ENCODE data around the gene OR51A7.

DNA sequence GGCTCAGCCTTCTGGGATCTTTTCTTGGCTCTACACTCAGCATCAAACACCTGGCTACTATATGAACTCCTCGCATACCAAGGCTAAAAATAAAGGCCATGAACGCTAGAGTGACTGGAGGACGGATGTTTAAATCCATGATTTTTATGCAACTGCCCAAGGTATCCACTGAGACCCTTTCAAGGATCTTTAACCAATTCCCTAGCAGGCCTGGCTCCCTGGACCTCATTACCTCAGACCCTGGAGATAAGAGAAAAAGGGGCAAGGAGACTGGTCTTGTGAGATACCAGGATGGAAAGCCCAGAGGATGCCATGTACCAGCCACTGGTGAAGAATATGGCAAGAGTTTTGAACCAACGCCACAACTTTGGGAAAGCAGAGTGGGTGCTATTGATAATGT, 15.7 kb downstream of the OR51A7 start, which contains the start of gene OR51G2:
- TF ChIP-seq POLR2A (IDR thresholded peaks at IDR 0.05; ENCODE audit: control extremely low read depth in 1 of 2, low read depth in 2 of 2, low read length in 2 of 2), result no peak
- TF ChIP-seq EZH2 (IDR thresholded peaks at IDR 0.05; ENCODE audit: low read depth, low read length, severe bottlenecking), result no peak
- no peak for TF ChIP-seq SIN3A (conservative IDR thresholded peaks at IDR 0.05 in 1 of 2, IDR thresholded peaks at IDR 0.05 in 1 of 2; ENCODE audit: low read depth in 1 of 2, low read length in 2 of 2)
- TF ChIP-seq, protein P1, sequence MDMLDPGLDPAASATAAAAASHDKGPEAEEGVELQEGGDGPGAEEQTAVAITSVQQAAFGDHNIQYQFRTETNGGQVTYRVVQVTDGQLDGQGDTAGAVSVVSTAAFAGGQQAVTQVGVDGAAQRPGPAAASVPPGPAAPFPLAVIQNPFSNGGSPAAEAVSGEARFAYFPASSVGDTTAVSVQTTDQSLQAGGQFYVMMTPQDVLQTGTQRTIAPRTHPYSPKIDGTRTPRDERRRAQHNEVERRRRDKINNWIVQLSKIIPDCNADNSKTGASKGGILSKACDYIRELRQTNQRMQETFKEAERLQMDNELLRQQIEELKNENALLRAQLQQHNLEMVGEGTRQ (IDR thresholded peaks at IDR 0.05; ENCODE audit: low read length), result no peak
- no peak for TF ChIP-seq POLR2AphosphoS5 (IDR thresholded peaks at IDR 0.05; ENCODE audit: low read depth, low read length)
- no peak for TF ChIP-seq GABPA (IDR thresholded peaks at IDR 0.05; ENCODE audit: borderline replicate concordance, insufficient read depth, low read length)
- no peak for TF ChIP-seq RFX5 (IDR thresholded peaks at IDR 0.05; ENCODE audit: borderline replicate concordance, low read depth, low read length)
- TF ChIP-seq, protein P2, sequence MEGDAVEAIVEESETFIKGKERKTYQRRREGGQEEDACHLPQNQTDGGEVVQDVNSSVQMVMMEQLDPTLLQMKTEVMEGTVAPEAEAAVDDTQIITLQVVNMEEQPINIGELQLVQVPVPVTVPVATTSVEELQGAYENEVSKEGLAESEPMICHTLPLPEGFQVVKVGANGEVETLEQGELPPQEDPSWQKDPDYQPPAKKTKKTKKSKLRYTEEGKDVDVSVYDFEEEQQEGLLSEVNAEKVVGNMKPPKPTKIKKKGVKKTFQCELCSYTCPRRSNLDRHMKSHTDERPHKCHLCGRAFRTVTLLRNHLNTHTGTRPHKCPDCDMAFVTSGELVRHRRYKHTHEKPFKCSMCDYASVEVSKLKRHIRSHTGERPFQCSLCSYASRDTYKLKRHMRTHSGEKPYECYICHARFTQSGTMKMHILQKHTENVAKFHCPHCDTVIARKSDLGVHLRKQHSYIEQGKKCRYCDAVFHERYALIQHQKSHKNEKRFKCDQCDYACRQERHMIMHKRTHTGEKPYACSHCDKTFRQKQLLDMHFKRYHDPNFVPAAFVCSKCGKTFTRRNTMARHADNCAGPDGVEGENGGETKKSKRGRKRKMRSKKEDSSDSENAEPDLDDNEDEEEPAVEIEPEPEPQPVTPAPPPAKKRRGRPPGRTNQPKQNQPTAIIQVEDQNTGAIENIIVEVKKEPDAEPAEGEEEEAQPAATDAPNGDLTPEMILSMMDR (IDR thresholded peaks at IDR 0.05; ENCODE audit: control extremely low read depth in 1 of 3, insufficient read depth in 1 of 3, low read depth in 1 of 3, low read length in 3 of 3), result no peak
- TF ChIP-seq SUZ12 (IDR thresholded peaks at IDR 0.05; ENCODE audit: low read length), result no peak
- no peak for TF ChIP-seq EP300 (IDR thresholded peaks at IDR 0.05; ENCODE audit: borderline replicate concordance in 1 of 2, low read depth in 2 of 2, low read length in 2 of 2)
- no peak for TF ChIP-seq EGR1 (IDR thresholded peaks at IDR 0.05; ENCODE audit: borderline replicate concordance, low read depth, low read length)
- TF ChIP-seq TAF1 (IDR thresholded peaks at IDR 0.05; ENCODE audit: low read depth, low read length), result no peak

Measured in H1 (cell line).